ENCODE data around the gene WDPCP.
"Not testable (repeated sequence)": the region's sequence is repeated elsewhere in the genome, so short reads cannot be mapped to it uniquely, and the experiment has no call there.

The WDPCP gene

GRCh38 chr2:63408530-63408929, 179.7 kb downstream of the WDPCP start:
- Histone ChIP-seq H2BK15ac (ENCODE audit: low read depth, poor library complexity, severe bottlenecking) (no peak overlapping the region), H3K27me3 (ENCODE audit: control insufficient read depth in 1 of 2, insufficient read depth in 1 of 2, low read length in 2 of 2) (no peaks in the 10 kb centered on the region), H3K36me3 (ENCODE audit: control insufficient read depth in 1 of 2, insufficient read depth in 2 of 2, low read depth in 1 of 2, low read length in 2 of 2) (peaks cover 0 to 9% of the 10 kb centered on the region in 2 experiments), H4K8ac (ENCODE audit: low read length) (no peak overlapping the region), H3K27ac (ENCODE audit: low read length, poor library complexity, severe bottlenecking) (no peak overlapping the region), H2AK5ac (ENCODE audit: low read length, severe bottlenecking) (no peak overlapping the region), H2AFZ (ENCODE audit: low read depth, low read length) (no peak overlapping the region), H3K9me3 (ENCODE audit: control insufficient read depth, low read length) (no peaks in the 10 kb centered on the region), H3K4ac (ENCODE audit: low read depth in 1 of 2, low read length in 2 of 2) (no peak overlapping the region), H3K23ac (ENCODE audit: low read length in 2 of 2) (no peak overlapping the region), H2BK120ac (ENCODE audit: low read depth, low read length) (no peak overlapping the region), H4K91ac (ENCODE audit: low read length) (no peak overlapping the region), H3K4me2 (ENCODE audit: low read length, poor library complexity, severe bottlenecking) (no peak overlapping the region), H2BK5ac (ENCODE audit: low read depth, low read length, poor library complexity, severe bottlenecking) (no peak overlapping the region), H3K4me3 (ENCODE audit: insufficient read depth in 1 of 2, low read depth in 1 of 2, low read length in 2 of 2) (no peak overlapping the region), H3K14ac (ENCODE audit: low read length in 2 of 2) (no peak overlapping the region), H2BK12ac (ENCODE audit: low read length in 2 of 2) (no peak overlapping the region), H3K79me1 (replicated peaks; ENCODE audit: low read length, poor library complexity, severe bottlenecking) (no peaks in the 10 kb centered on the region), H3K18ac (ENCODE audit: low read depth in 1 of 2, low read length in 2 of 2) (no peak overlapping the region), H3K4me1 (ENCODE audit: control insufficient read depth, insufficient read depth, low read depth, low read length) (no peaks in the 10 kb centered on the region), H3K9ac (ENCODE audit: low read length) (no peak overlapping the region)
- no peak for DNase-seq
- WGBS, result 96% methylated on average over 5 of the region's 5 CpGs

GRCh38 chr2:63406641-63407040, 181.6 kb downstream of the WDPCP start:
- Histone ChIP-seq H3K36me3 (ENCODE audit: control insufficient read depth in 1 of 2, insufficient read depth in 2 of 2, low read depth in 1 of 2, low read length in 2 of 2) (peaks cover 0 to 9% of the 10 kb centered on the region in 2 experiments), H3K27ac (ENCODE audit: low read length, poor library complexity, severe bottlenecking) (no peak overlapping the region), H3K9me3 (ENCODE audit: control insufficient read depth, low read length) (peaks cover 4% of the 10 kb centered on the region), H3K4me3 (ENCODE audit: insufficient read depth in 1 of 2, low read depth in 1 of 2, low read length in 2 of 2) (no peak overlapping the region), H3K4me2 (ENCODE audit: low read length, poor library complexity, severe bottlenecking) (no peak overlapping the region), H2BK12ac (ENCODE audit: low read length in 2 of 2) (no peak overlapping the region), H4K91ac (ENCODE audit: low read length) (no peak overlapping the region), H3K18ac (ENCODE audit: low read depth in 1 of 2, low read length in 2 of 2) (no peak overlapping the region), H2AFZ (ENCODE audit: low read depth, low read length) (no peak overlapping the region), H2BK120ac (ENCODE audit: low read depth, low read length) (no peak overlapping the region), H2AK5ac (ENCODE audit: low read length, severe bottlenecking) (no peak overlapping the region), H3K4ac (ENCODE audit: low read depth in 1 of 2, low read length in 2 of 2) (no peak overlapping the region), H2BK5ac (ENCODE audit: low read depth, low read length, poor library complexity, severe bottlenecking) (no peak overlapping the region), H3K4me1 (ENCODE audit: control insufficient read depth, insufficient read depth, low read depth, low read length) (no peaks in the 10 kb centered on the region), H3K27me3 (ENCODE audit: control insufficient read depth in 1 of 2, insufficient read depth in 1 of 2, low read length in 2 of 2) (no peaks in the 10 kb centered on the region), H4K8ac (ENCODE audit: low read length) (no peak overlapping the region), H3K79me1 (replicated peaks; ENCODE audit: low read length, poor library complexity, severe bottlenecking) (no peaks in the 10 kb centered on the region), H3K23ac (ENCODE audit: low read length in 2 of 2) (no peak overlapping the region), H3K14ac (ENCODE audit: low read length in 2 of 2) (no peak overlapping the region), H2BK15ac (ENCODE audit: low read depth, poor library complexity, severe bottlenecking) (no peak overlapping the region), H3K9ac (ENCODE audit: low read length) (no peak overlapping the region)
- no peak for DNase-seq
- 86% methylated on average over 1 of the region's 1 CpG for WGBS

GRCh38 chr2:63403820-63404219, 184.5 kb downstream of the WDPCP start:
- no peak overlapping the region for H3K18ac ChIP-seq (ENCODE audit: low read depth in 1 of 2, low read length in 2 of 2)
- H3K9ac ChIP-seq (ENCODE audit: low read length), result no peak overlapping the region
- no peak overlapping the region for H3K23ac ChIP-seq (ENCODE audit: low read length in 2 of 2)
- H3K4ac ChIP-seq (ENCODE audit: low read depth in 1 of 2, low read length in 2 of 2), result no peak overlapping the region
- H2BK15ac ChIP-seq (ENCODE audit: low read depth, poor library complexity, severe bottlenecking), result no peak overlapping the region
- H4K91ac ChIP-seq (ENCODE audit: low read length), result no peak overlapping the region
- no peaks in the 10 kb centered on the region for H3K27me3 ChIP-seq (ENCODE audit: control insufficient read depth in 1 of 2, insufficient read depth in 1 of 2, low read length in 2 of 2)
- H2AK5ac ChIP-seq (ENCODE audit: low read length, severe bottlenecking), result no peak overlapping the region
- no peaks in the 10 kb centered on the region for H3K79me1 ChIP-seq (replicated peaks; ENCODE audit: low read length, poor library complexity, severe bottlenecking)
- no peak overlapping the region for H2BK120ac ChIP-seq (ENCODE audit: low read depth, low read length)
- no peak overlapping the region for H2BK5ac ChIP-seq (ENCODE audit: low read depth, low read length, poor library complexity, severe bottlenecking)
- H3K9me3 ChIP-seq (ENCODE audit: control insufficient read depth, low read length), result peaks cover 4% of the 10 kb centered on the region
- DNase-seq, result no peak
- H3K14ac ChIP-seq (ENCODE audit: low read length in 2 of 2), result no peak overlapping the region
- no peak overlapping the region for H3K4me3 ChIP-seq (ENCODE audit: insufficient read depth in 1 of 2, low read depth in 1 of 2, low read length in 2 of 2)
- H3K4me1 ChIP-seq (ENCODE audit: control insufficient read depth, insufficient read depth, low read depth, low read length), result no peaks in the 10 kb centered on the region
- H4K8ac ChIP-seq (ENCODE audit: low read length), result no peak overlapping the region
- H2AFZ ChIP-seq (ENCODE audit: low read depth, low read length), result no peak overlapping the region
- no peak overlapping the region for H3K27ac ChIP-seq (ENCODE audit: low read length, poor library complexity, severe bottlenecking)
- H3K4me2 ChIP-seq (ENCODE audit: low read length, poor library complexity, severe bottlenecking), result no peak overlapping the region
- H2BK12ac ChIP-seq (ENCODE audit: low read length in 2 of 2), result no peak overlapping the region
- peaks cover 0 to 9% of the 10 kb centered on the region in 2 experiments for H3K36me3 ChIP-seq (ENCODE audit: control insufficient read depth in 1 of 2, insufficient read depth in 2 of 2, low read depth in 1 of 2, low read length in 2 of 2)

- H3K4ac ChIP-seq (ENCODE audit: low read depth in 1 of 2, low read length in 2 of 2), result not testable (repeated sequence)
These were observed 185.4 kb downstream of the WDPCP start for GRCh38 chr2:63402889-63403288.

More at GRCh38 chr2:63402889-63403288, 185.4 kb downstream of the WDPCP start:
- H3K23ac ChIP-seq (ENCODE audit: low read length in 2 of 2); H2BK15ac ChIP-seq (ENCODE audit: low read depth, poor library complexity, severe bottlenecking); H2BK120ac ChIP-seq (ENCODE audit: low read depth, low read length); H2AFZ ChIP-seq (ENCODE audit: low read depth, low read length); H3K27me3 ChIP-seq (ENCODE audit: control insufficient read depth in 1 of 2, insufficient read depth in 1 of 2, low read length in 2 of 2); H3K36me3 ChIP-seq (ENCODE audit: control insufficient read depth in 1 of 2, insufficient read depth in 2 of 2, low read depth in 1 of 2, low read length in 2 of 2); H3K79me1 ChIP-seq (replicated peaks; ENCODE audit: low read length, poor library complexity, severe bottlenecking); H3K18ac ChIP-seq (ENCODE audit: low read depth in 1 of 2, low read length in 2 of 2); H2AK5ac ChIP-seq (ENCODE audit: low read length, severe bottlenecking); H2BK12ac ChIP-seq (ENCODE audit: low read length in 2 of 2); H3K4me1 ChIP-seq (ENCODE audit: control insufficient read depth, insufficient read depth, low read depth, low read length); H4K91ac ChIP-seq (ENCODE audit: low read length); H4K8ac ChIP-seq (ENCODE audit: low read length); H3K4me2 ChIP-seq (ENCODE audit: low read length, poor library complexity, severe bottlenecking); DNase-seq; H3K14ac ChIP-seq (ENCODE audit: low read length in 2 of 2); H3K9me3 ChIP-seq (ENCODE audit: control insufficient read depth, low read length); H2BK5ac ChIP-seq (ENCODE audit: low read depth, low read length, poor library complexity, severe bottlenecking); H3K4me3 ChIP-seq (ENCODE audit: insufficient read depth in 1 of 2, low read depth in 1 of 2, low read length in 2 of 2); H3K27ac ChIP-seq (ENCODE audit: low read length, poor library complexity, severe bottlenecking); H3K9ac ChIP-seq (ENCODE audit: low read length): not testable (repeated sequence)
- WGBS, result no CpG with 5 or more reads among the region's 3 CpGs

All from mesenchymal stem cell (in vitro differentiated cells and primary cell).